Ovary (tissue), 3 donors: ENCODE results near the gene GARIN5A.

ENCODE experiments used
- CTCF ChIP-seq, 3 donors: fragments of 450-650 bp in 2 of 3; fragments of 200-600 bp in 1 of 3; IDR thresholded peaks; one replicate each; pipeline versions ENCODE4 v1.5.1 to v1.8.0; 2016 to 2022; ENCODE audit warnings: antibody characterized with exemption in 3 of 3, mild to moderate bottlenecking in 1 of 3
- EP300 ChIP-seq: sonication (generic); formaldehyde crosslinking; IDR thresholded peaks from one replicate; pipeline ENCODE4 v1.6.1; 2017; ENCODE audit warnings: antibody characterized with exemption
- POLR2A ChIP-seq: fragments of 450-650 bp; IDR thresholded peaks from one replicate; pipeline ENCODE4 v1.6.1; 2017; ENCODE audit warnings: antibody characterized with exemption, mild to moderate bottlenecking, moderate library complexity
- donor health status: DM: no; HTN: no; CAD: no.

GRCh38 chr19:50468818-50469217 is 7.8 kb downstream of the GARIN5A start:
- no peak for TF ChIP-seq POLR2A
- no peak for TF ChIP-seq CTCF (IDR thresholded peaks at IDR 0.05)
- no peak for TF ChIP-seq EP300
